ENCODE results near the gene PDZRN3.

PDZRN3 gene

DNA sequence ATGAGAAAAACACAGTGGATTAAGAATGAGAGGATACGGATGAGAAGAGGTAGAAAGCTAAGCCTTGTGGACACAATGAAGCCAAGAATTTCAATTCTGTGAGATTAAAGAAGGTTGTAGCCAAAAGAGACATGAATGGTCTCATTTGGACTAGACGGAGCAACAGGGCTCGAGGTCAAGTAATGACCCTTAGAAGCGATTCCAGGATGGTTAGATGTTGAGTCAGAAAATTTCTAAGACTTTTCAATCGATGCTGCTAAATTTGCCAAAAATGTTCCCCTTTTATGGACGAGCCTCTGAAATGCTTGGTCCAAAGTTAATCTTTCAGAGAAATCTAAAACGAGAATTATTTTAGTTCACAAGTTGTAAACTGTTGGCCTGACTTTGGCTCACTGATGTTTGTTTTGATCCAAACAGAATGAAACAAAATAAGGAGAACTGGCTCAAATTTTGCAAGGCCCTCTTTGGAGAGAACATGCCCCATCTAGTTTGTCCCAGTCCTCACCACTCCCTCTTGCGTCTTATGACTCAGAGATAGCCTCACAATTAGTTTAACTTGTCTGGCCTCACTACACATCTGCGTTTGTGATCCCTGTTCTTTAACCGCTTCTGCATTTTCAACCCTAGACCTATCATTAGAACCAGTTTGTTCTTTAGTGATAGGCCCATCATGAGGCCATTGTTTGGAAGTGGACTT, 235.5 kb downstream of the PDZRN3 start:
- no peak for DNase-seq (ENCODE audit: low read depth in 2 of 2)

DNA sequence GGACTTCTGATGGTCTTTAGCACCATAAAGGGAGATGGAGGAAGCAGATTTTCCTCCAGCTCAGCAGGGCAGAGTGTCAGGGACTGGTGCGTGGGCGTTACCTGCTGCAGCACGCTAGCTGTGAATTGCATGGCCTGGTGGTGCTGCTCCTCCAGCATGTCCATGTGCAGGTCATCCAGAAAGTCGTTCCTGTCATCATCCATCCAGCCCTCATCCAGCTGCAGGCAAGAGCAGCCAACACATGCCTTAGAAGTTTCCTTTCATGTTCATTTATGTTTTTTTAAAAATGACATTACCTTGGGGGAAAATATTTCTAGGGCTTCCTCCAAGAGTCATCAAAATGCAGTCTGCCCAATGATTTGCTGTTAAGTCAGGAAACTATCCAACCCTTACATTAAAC, 239.2 kb downstream of the PDZRN3 start:
- no peak for DNase-seq (ENCODE audit: low read depth in 2 of 2)

- DNase-seq (ENCODE audit: low read depth in 2 of 2): no peak
Measured at GRCh38 chr3:73384091-73384906, 240.4 kb downstream of the PDZRN3 start.

DNA sequence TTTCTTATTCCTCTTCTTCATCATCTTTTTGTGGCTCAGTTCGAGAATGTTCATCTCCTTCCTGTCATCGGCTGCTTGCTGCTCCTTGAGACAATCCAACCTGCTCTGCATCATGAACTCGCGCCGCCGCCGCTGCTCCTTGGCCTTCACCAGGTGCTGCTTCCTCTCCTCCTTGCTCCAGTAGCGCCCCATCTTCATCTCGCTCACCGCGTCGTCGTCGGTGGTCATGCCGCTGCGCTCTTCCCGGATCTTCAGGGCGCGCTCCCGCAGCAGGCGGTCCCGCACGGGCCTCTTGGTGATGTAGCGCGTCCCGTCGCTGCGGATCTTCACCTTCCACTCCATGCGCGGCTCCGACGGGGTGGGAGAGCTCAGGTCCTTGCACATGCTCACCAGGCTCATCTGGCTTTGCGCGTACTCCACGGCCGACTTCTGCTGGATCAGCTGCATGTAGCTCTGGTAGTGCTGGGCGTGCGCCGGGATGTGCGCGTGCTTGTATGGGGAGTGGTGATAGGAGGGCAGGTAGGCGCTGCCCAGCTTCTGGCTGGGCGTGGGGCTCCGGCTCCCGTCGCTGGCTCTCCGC, 241.2 kb downstream of the PDZRN3 start:
- no peak for DNase-seq (ENCODE audit: low read depth in 2 of 2)

GRCh38 chr3:73381551-73381950, 243.2 kb downstream of the PDZRN3 start:
- no peak for DNase-seq (ENCODE audit: low read depth in 2 of 2)

DNA sequence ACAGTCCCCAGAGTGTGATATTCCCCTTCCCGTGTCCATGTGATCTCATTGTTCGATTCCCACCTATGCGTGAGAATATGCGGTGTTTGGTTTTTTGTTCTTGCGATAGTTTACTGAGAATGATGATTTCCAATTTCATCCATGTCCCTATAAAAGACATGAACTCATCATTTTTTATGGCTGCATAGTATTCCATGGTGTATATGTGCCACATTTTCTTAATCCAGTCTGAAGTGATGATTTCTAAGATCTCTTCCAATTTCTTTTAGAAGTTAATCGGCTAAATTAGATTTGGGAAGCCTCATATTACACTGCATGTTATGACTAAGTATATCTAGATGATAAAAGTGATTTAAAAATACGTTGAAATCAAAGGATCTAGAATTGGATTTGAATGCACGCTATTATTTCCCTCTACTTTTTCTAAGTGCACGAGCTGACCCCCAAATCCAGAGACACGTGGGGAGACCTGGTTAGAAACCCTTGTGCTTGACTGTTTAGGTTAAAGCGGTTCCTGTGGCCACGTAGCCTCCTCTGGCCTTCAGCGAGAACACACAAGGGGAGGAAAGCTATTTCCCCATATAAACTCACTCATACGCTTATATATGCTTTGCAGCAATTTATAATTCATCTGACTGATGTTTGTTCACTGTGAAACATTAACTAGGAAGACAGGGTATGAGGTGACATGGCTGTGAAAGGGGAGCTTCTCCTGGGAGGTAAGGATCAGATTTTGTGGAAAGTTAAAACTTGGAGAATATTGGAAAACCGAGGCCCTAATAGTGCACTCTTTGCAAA, 243.8 kb downstream of the PDZRN3 start:
- no peak for DNase-seq (ENCODE audit: low read depth in 2 of 2)

DNA sequence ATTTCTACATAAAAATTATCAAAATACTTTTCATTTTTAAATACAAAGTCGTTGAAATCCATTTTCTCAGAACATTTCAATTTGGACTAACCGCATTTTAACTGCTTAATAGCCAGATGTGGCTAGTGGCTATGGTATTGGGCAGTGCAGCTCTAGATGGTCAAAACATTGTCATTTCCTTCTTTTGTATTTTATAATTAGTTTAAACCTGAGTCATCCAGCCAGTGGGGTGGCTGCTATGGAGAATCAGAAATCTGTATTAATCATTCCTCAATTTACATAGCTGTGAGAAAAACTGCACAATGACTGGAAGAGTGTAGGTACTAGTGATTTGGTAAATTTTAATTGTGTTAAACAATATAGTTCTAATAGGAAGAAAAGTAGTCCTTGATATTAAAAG, 245.3 kb downstream of the PDZRN3 start:
- no peak for DNase-seq (ENCODE audit: low read depth in 2 of 2)

DNA sequence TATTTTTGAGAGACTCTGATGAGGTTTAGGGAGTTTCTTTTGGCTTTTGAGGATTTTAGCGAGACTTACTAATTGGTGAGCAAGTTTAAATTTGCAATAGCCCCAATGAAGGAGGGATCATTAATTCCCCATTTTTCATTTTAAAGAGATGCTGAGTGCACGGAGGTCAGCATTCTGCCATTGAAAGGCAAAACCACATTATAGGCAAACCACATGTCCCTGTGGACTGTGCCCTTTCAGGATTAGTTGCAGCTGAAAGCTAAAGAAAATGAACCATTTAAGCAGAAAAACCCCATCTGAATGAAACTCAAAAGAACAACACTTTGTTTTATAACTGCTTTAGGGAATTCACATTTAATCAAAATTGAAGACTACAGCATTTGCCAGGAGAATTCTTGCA, 246.5 kb downstream of the PDZRN3 start:
- no peak for DNase-seq (ENCODE audit: low read depth in 2 of 2)

- DNase-seq (ENCODE audit: low read depth in 2 of 2): no peak
Measured at GRCh38 chr3:73365756-73366397, 258.9 kb downstream of the PDZRN3 start.

GRCh38 chr3:73364517-73364916, 260.2 kb downstream of the PDZRN3 start:
- DNase-seq (ENCODE audit: low read depth in 2 of 2): no peak

DNA sequence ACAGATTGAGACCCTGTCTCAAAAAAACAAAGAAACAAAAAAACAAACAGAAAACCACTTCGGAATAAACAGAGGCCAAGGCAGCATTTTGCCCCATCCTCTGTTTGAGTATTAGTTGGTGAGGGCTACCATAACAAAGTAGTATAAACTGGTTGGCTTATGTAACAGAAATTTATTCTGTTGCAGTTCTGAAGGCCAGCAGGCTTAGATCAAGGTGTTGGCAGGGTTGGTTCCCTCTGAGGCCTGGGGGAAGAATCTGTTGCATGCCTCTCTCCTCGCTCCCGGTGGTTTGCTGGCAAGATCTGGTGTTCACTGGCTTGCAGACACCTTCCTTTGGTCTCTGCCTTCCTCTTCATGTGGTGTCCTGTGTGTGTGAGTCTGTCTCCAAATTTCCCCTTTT, 261.6 kb downstream of the PDZRN3 start:
- no peak for DNase-seq (ENCODE audit: low read depth in 2 of 2)

DNA sequence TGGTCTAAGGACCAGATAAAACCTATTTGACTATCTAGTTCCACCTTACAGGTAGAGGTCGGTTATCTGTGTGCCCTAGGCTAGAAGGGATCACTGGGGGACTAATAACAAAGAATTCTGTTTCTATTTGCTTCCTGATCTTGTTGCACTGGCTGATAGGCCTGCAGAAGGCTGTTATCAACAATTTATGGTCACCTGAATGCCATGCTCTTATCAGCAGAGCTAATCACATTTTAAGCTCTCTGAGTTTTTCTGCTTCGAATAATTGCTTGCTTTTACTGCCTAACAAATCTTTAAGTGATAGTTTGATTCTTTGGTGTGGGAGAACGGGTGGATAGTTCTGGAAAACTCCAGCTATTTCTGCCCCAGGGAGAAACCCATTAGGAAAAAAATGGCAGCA, 263.1 kb downstream of the PDZRN3 start:
- no peak for DNase-seq (ENCODE audit: low read depth in 2 of 2)

DNA sequence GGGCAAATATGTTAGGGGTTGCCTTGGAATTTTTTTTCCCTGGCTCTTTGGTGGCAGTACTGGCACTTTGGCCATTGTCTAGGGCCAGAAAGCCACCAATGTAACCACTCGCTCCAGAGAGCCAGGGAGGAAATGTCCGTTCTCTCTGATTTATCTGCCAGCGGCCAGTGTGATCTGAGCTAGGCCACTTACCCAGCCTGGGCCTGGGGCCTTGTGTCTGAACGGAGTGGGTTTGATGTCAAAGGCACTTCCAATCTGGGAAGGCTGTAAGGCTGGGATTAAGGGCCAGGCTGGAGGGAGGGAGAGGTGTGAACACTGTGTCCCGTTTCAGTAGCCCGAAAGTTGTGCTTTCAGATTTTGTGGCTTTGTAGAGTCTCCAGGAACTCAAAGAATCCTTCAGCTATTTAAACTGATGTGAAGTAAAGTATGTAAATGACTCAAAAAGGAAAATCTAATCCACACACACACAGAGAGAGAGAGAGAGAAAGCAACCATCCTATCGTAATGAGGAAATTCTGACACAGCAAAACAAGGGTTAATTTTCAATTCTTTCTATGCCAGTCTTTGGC, 271.0 kb downstream of the PDZRN3 start:
- no peak for DNase-seq (ENCODE audit: low read depth in 2 of 2)

GRCh38 chr3:73352841-73353645, 271.7 kb downstream of the PDZRN3 start:
- no peak for DNase-seq (ENCODE audit: low read depth in 2 of 2)

DNA sequence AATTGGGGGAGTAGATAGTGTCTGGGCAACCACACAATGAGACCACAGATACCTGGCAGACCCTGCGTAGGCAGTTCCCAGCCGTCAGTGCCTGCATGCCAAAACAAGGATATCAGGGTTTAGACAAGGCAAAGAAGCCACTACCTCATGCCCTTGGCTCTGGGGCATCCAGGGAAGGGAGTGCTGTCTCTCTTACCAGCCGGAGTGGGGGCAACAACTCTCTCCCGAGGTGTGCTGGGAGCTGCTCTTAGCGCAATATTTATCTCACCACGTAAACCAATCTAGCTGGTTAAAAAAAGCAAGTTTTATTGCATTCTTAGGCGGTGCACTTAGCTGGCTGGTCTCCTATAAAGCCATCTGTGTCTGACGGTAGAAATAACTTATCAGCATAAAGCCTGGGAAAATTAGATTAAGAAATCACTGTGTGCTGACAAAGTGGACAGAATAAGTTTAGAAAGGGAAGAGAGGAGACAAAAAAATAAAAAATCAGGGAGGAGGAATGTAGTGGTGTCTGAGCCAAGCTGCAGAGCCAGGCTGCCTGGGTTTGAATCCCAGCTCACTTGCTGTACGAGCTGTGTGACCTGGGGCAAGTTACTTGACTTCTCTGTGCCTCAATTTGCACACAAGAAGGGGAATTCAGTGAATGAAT, 273.2 kb downstream of the PDZRN3 start:
- DNase-seq (ENCODE audit: low read depth in 2 of 2): no peak

GRCh38 chr3:73350996-73351395, 273.7 kb downstream of the PDZRN3 start:
- DNase-seq (ENCODE audit: low read depth in 2 of 2): no peak

- no peak for DNase-seq (ENCODE audit: low read depth in 2 of 2)
Measured at GRCh38 chr3:73349657-73350056, 275.1 kb downstream of the PDZRN3 start.

GRCh38 chr3:73342077-73342476, 282.7 kb downstream of the PDZRN3 start:
- no peak for DNase-seq (ENCODE audit: low read depth in 2 of 2)

DNA sequence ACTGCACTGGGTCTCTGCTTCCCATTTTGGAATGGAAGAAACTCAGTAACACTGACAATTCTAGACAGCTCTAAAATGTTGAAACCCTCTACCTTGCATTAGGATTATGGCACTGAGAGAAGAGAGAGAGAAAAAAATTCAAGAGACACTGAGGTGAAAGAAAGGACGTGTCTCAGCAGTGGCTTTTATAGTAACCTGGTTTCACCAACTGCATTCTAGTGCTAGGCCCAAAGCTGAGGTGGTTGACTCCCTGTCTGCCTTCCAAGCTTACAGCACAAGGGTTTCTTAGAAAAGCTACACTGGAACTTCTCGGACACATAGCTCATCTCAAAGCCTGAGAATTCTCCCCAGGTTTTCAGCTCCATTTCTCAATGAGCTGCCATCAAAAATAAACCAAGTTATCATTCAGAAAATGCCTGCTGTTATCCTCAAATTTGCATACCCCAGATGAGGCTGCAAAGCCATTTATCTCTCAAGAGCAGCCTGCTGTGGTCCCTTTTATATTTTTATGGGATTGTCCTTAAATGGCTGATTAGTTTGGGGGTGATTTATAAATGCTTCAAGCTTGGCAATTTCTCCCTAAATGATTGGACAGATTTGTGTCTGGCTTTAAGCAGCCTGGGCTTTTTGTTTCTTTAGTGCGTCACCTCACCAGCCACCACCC, 283.3 kb downstream of the PDZRN3 start:
- DNase-seq (ENCODE audit: low read depth in 2 of 2): no peak

All from activated CD8-positive, alpha-beta memory T cell treated with anti-CD3 and anti-CD28 coated beads for 4 hours (primary cell).